GM12878 (cell line): Measurements from ENCODE around the gene CFAP161. TPM values are rescaled to one million over a fixed set of nuclear protein-coding genes. Genes with fewer than 3 reads are reported as not detected.

Experiments used
- ATAC-seq: fragments of 200-7000 bp; cut with Tn5 transposase; 3 replicates; pipeline ENCODE4 v1.9.1; 2020; ENCODE audit warnings: mild to moderate bottlenecking, moderate library complexity
- BruUV-seq: library from RNA; stranded (reverse); fragments of 400-500 nt; replicated peaks from 2 replicates; lab custom pipeline; 2021; lab: Mats Ljungman, UMichigan
- CTCF ChIA-PET: fragments of 300-600 bp; sonication (Branson Sonifier 250); formaldehyde crosslinking; extraction: SDS; loops from one replicate; lab custom pipeline; 2021; ENCODE audit warnings: inconsistent platforms; lab: Yijun Ruan, JAX
- POLR2A ChIA-PET: fragments of 350-600 bp; formaldehyde crosslinking; extraction: SDS; loops from one replicate; lab custom pipeline; 2021; ENCODE audit warnings: inconsistent platforms; lab: Charles Lee
- RAD21 ChIA-PET: fragments of 300-600 bp; sonication (Branson Sonifier 250); formaldehyde crosslinking; loops from one replicate; lab custom pipeline; 2023; ENCODE audit warnings: antibody characterized with exemption; ENCODE audit not compliant: unreplicated experiment; lab: Charles Lee
- SMC1A ChIA-PET: fragments of 300-600 bp; sonication (Branson Sonifier 250); formaldehyde crosslinking; loops from one replicate; lab custom pipeline; 2023; ENCODE audit not compliant: unreplicated experiment, uncharacterized antibody; lab: Charles Lee
- DNase-seq: peaks from one replicate; pipeline ENCODE4 v3.0.0-alpha.2; 2011; ENCODE audit warnings: low read depth, low spot score
- FAIRE-seq: peaks from 3 replicates; lab custom pipeline; 2011; peaks lifted over from hg19 to GRCh38; lab: Jason Lieb, UNC
- H2AFZ ChIP-seq: 2 replicates; pipeline ENCODE4 v1.6.0; 2011; ENCODE audit warnings: low read depth, low read length, control low read depth; ENCODE audit not compliant: control insufficient read depth
- H3K27ac ChIP-seq: 2 replicates; pipeline ENCODE4 v1.5.1; 2011; ENCODE audit warnings: control low read depth; ENCODE audit not compliant: control insufficient read depth, insufficient read depth
- H3K27me3 ChIP-seq, 2 experiments: replicated peaks in 1 of 2; 2 replicates each; pipeline versions ENCODE4 v1.6.0 to v1.6.1; 2011; ENCODE audit warnings: low read length in 1 of 2; ENCODE audit not compliant: control insufficient read depth in 2 of 2, insufficient read depth in 2 of 2
- H3K36me3 ChIP-seq, 2 experiments: 2 replicates each; pipeline ENCODE4 v1.5.1; 2011; ENCODE audit warnings: low read length in 1 of 2; ENCODE audit not compliant: control insufficient read depth in 2 of 2, insufficient read depth in 2 of 2
- H3K4me1 ChIP-seq: 2 replicates; pipeline ENCODE4 v1.6.1; 2011; ENCODE audit warnings: mild to moderate bottlenecking, low read length, moderate library complexity, mixed read lengths; ENCODE audit not compliant: control insufficient read depth, insufficient read depth
- H3K4me2 ChIP-seq: 2 replicates; pipeline ENCODE4 v1.6.0; 2011; ENCODE audit warnings: control low read depth; ENCODE audit not compliant: control insufficient read depth, insufficient read depth
- H3K4me3 ChIP-seq: fragments of 200-600 bp; sonication (generic); 2 replicates; pipeline ENCODE4 v1.5.1; 2016
- H3K79me2 ChIP-seq: 2 replicates; pipeline ENCODE4 v1.6.0; 2011; ENCODE audit warnings: low read length; ENCODE audit not compliant: control insufficient read depth, insufficient read depth
- H3K9ac ChIP-seq: 2 replicates; pipeline ENCODE4 v1.8.0; 2011; ENCODE audit warnings: low read length, control low read depth, mixed read lengths; ENCODE audit not compliant: control insufficient read depth, insufficient read depth
- H3K9me3 ChIP-seq: replicated peaks from 3 replicates; pipeline ENCODE4 v1.5.1; 2011; ENCODE audit warnings: mild to moderate bottlenecking, low read length; ENCODE audit not compliant: control insufficient read depth, insufficient read depth
- H4K20me1 ChIP-seq: 2 replicates; pipeline ENCODE4 v1.6.0; 2011; ENCODE audit not compliant: control insufficient read depth, insufficient read depth
- ATF2 ChIP-seq: IDR thresholded peaks from 2 replicates; pipeline ENCODE4 v1.6.1; 2012; ENCODE audit warnings: low read length, inconsistent platforms
- E2F8 ChIP-seq: fragments of 450-650 bp; IDR thresholded peaks from 2 replicates; pipeline ENCODE4 v1.6.1; 2018; ENCODE audit warnings: mild to moderate bottlenecking, low read depth, moderate library complexity; ENCODE audit not compliant: partially characterized antibody
- FOXM1 ChIP-seq: IDR thresholded peaks from 2 replicates; pipeline ENCODE4 v1.6.1; 2012; ENCODE audit warnings: low read depth, mild to moderate bottlenecking, inconsistent platforms, low read length, moderate library complexity
- GABPA ChIP-seq: IDR thresholded peaks from 2 replicates; pipeline ENCODE4 v1.6.1; 2014; ENCODE audit warnings: antibody characterized with exemption, low read depth, mild to moderate bottlenecking, inconsistent platforms
- HDAC6 ChIP-seq: fragments of 200-600 bp; sonication (generic); IDR thresholded peaks from one replicate; pipeline ENCODE4 v1.8.0; 2017; ENCODE audit warnings: antibody characterized with exemption; ENCODE audit not compliant: unreplicated experiment
- NKRF ChIP-seq: fragments of 450-650 bp; conservative IDR thresholded peaks from 2 replicates; pipeline ENCODE4 v1.6.1; 2017; ENCODE audit warnings: mild to moderate bottlenecking, moderate library complexity
- NR2C1 ChIP-seq: fragments of 450-650 bp; IDR thresholded peaks from 2 replicates; pipeline ENCODE4 v1.6.1; 2017; ENCODE audit warnings: antibody characterized with exemption, mild to moderate bottlenecking, moderate library complexity
- PAX5 ChIP-seq: IDR thresholded peaks from 2 replicates; pipeline ENCODE4 v1.6.1; 2011; ENCODE audit warnings: low read depth, low read length, borderline replicate concordance
- SUZ12 ChIP-seq: fragments of 200-600 bp; sonication (generic); IDR thresholded peaks from one replicate; pipeline ENCODE4 v1.6.1; 2018; ENCODE audit warnings: antibody characterized with exemption, mild to moderate bottlenecking; ENCODE audit not compliant: unreplicated experiment
- TCF12 ChIP-seq: IDR thresholded peaks from 2 replicates; pipeline ENCODE4 v1.6.1; 2011; ENCODE audit warnings: low read depth, mild to moderate bottlenecking, low read length
- TCF7 ChIP-seq: IDR thresholded peaks from 2 replicates; pipeline ENCODE4 v1.6.1; 2014; ENCODE audit warnings: antibody characterized with exemption, borderline replicate concordance
- ZBTB11 ChIP-seq: fragments of 450-650 bp; formaldehyde crosslinking; IDR thresholded peaks from 2 replicates; pipeline ENCODE4 v1.5.0; 2022; ENCODE audit warnings: mild to moderate bottlenecking, missing genetic modification characterization
- ZNF24 ChIP-seq: fragments of 450-650 bp; IDR thresholded peaks from 2 replicates; pipeline ENCODE4 v1.6.1; 2017; ENCODE audit warnings: antibody characterized with exemption, mild to moderate bottlenecking
- WGBS: methylation state at CpG from one replicate; pipeline ENCODE4 v1.1.6; 2016; ENCODE audit warnings: low lambda C conversion rate; ENCODE audit not compliant: insufficient replicate concordance, insufficient coverage; ENCODE audit errors: missing lambda C conversion rate; 5-methylcytosine and 5-hydroxymethylcytosine counted together
- in situ Hi-C: fragments of 300-500 bp; cut with MboI; formaldehyde crosslinking; loops from 9 replicates; pipeline ENCODE4 v1.14.3; 2018; ENCODE audit warnings: mixed read lengths
- intact Hi-C: fragments of 100-400 bp; cut with micrococcal nuclease; formaldehyde crosslinking; loops from one replicate; pipeline ENCODE4 v1.14.2; 2022; ENCODE audit not compliant: unreplicated experiment
- polyA plus RNA-seq, 11 experiments: library from polyadenylated mRNA; depleted of rRNA in 4 of 11; unstranded in 6 of 11; stranded (reverse) in 5 of 11; fragments of >200 nt; fragmentation: Nextera tagmentation in 4 of 11; fragmentation: Illumina TruSeq in 1 of 11; extraction: Ambion mirVana in 4 of 11; extraction: Trizol in 1 of 11; gene quantifications; 1 replicate in 1 of 11; 2 replicates in 10 of 11; pipeline versions ENCODE4 v1.2.1 to v1.2.3, GENCODE V29; 2011 to 2016; ENCODE audit warnings: inconsistent platforms in 2 of 11, missing spikeins in 2 of 11, low read depth in 1 of 11
- total RNA-seq, 4 experiments: library from RNA; depleted of rRNA in 3 of 4; stranded (reverse); fragments of >200 nt in 3 of 4; fragmentation: Illumina TruSeq in 1 of 4; extraction: Trizol in 1 of 4; gene quantifications; 2 replicates each; pipeline versions ENCODE4 v1.2.1 to v1.2.3, GENCODE V29; 2013 to 2021

CFAP161 gene
- total and polyA plus RNA-seq, 10 of the 15 experiments (the other 5 are each of a cell fraction or from before 2014, with no cell fraction given): 0.31 TPM; not detected in 9

GRCh38 chr15:81188354-81188753 is 54.3 kb downstream of the CFAP161 start (continued):
- no peak for TF ChIP-seq ZBTB11
- no peak for TF ChIP-seq TCF12
- no peak for TF ChIP-seq SUZ12
- no peak for TF ChIP-seq PAX5

GRCh38 chr15:81189583-81190283 is 55.7 kb downstream of the CFAP161 start:
- Histone ChIP-seq H3K4me2 (no peak overlapping the region), H3K27me3 (no peaks in the 10 kb centered on the region; a peak in 1 of 4 replicates), H3K36me3 (no peaks in the 10 kb centered on the region), H3K27ac (no peak overlapping the region), H3K4me3 (no peak overlapping the region), H3K4me1 (no peaks in the 10 kb centered on the region), H4K20me1 (no peaks in the 10 kb centered on the region), H3K79me2 (no peaks in the 10 kb centered on the region), H3K9me3 (no peaks in the 10 kb centered on the region), H2AFZ (no peak overlapping the region), H3K9ac (no peak overlapping the region)
- ATAC-seq (no peak), DNase-seq (no peak), FAIRE-seq (no peak)
- intact Hi-C loops: no loop called here
- ChIA-PET CTCF (no interaction called here), SMC1A (no interaction called here), RAD21 (no interaction called here), POLR2A (interaction anchor here (0.7 kb wide), 1 partner anchor 1381 kb away, joined by 5 read pairs; no protein-coding TSS in a partner anchor)
- BruUV-seq: no TSS peak
- WGBS: 38% methylated on average over 11 of the region's 11 CpGs
- in situ Hi-C loops: no loop called here
- no peak for TF ChIP-seq E2F8
- no peak for TF ChIP-seq ZNF24
- no peak for TF ChIP-seq FOXM1
- TF ChIP-seq HDAC6: no peak
- TF ChIP-seq NR2C1: no peak
- no peak for TF ChIP-seq GABPA
- TF ChIP-seq NKRF: no peak
- TF ChIP-seq TCF7: no peak
- TF ChIP-seq ATF2: no peak
